ENCODE results near the gene NRG3.

The NRG3 gene

DNA sequence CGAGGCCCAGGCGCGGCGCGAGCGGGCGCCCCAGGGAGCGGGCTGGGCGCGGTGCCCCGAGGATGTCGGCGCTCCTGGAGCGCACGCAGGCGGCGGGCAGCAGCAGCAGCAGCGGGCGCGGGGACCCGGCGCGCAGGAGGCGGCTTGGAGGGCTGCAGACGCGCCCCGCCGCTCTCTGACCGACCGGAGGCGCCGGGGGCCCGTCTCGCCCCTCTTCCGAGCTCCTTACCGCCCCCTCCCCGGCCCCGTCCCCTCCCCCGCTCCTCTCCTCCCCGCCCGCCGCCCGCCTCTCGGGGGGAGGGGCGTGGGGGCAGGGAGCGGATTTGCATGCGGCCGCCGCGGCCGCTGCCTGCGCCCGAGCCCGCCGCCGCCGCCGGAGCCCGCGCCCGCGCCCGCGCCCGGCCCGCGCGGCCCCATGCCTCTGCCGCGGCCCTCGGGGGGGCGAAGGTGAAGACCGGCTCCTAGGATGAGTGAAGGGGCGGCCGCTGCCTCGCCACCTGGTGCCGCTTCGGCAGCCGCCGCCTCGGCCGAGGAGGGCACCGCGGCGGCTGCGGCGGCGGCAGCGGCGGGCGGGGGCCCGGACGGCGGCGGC is at the start of gene NRG3:
TSS of gene NRG3 (plus strand) at position 320 of the 592 bp plus-strand sequence.
- no peak for DNase-seq

DNA sequence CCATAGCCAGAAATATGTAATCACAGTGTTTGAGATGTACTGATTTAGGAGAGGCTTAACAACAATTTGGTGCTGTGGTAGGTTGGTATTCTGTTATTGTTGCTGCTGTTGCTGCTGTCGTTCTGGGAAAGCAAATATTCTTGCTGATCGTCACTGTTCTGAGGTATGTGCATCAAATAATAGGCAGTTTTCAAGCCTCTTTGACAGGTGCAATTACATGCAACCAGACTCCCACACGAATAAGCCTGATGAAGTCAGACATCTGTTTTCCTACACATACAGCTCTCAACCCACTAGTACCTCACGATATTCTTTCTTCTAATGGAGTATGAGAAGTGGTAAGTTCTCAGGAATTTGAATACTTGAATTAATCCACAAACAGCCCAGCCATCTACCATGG is 46.7 kb upstream of the NRG3 start:
- no peak for DNase-seq

DNA sequence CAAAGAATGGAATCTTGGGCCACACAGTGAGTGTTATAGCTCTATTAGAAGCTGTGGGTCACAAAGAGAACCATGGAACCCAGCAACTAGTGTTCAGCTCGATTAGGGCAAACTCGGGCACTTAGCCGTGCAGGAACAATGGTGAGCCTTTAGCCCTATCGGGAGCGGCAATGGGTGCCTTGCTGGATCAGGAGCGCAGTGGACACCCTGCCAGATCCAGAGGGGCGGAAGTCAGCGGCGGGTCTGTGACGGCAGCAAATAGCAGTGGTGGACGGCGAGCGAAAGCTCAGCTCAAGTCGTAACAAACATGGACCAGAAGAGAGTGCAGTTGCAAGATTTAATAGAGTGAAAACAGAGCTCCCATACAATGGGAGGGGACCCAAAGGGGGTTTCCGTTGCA is 43.9 kb upstream of the NRG3 start:
- DNase-seq, result no peak

DNA sequence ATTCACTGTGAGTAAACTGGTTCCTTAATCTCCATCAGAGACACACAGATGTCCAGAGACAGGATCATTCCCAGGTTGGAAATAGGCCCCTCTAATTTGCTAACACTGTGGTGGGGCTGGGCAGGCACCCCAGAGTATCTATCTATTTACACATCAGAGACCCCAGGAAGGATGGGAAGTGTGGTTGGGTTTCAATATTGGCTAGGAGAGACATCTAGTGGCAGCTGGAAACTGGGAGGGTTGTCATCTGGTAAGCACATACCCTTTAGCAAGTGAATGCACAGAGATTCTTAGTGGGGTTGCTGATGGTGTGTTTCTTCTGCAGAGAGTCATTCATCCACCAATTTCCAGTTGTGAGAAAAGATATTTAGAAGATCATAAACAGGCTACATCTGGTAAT is 36.0 kb upstream of the NRG3 start:
- DNase-seq, result no peak

DNA sequence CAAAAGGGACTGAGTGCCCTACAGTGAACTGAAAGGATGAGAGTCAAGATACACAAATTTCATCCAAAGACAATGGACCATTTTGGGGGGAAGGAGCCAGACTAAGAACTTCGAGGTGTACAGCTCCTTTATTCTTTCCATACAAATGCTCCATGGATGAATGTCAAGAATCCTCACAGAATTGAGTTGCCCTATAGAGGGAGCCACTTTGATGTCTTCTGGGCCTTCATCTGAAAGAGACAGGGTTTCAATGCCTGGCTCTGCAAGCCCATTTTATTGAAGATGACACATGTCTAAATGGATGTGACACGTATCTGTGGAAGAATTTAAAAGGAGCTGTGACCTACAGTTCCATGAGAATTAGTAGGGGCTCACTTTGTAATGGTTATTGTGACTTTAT is 32.0 kb upstream of the NRG3 start:
- DNase-seq, result no peak

DNA sequence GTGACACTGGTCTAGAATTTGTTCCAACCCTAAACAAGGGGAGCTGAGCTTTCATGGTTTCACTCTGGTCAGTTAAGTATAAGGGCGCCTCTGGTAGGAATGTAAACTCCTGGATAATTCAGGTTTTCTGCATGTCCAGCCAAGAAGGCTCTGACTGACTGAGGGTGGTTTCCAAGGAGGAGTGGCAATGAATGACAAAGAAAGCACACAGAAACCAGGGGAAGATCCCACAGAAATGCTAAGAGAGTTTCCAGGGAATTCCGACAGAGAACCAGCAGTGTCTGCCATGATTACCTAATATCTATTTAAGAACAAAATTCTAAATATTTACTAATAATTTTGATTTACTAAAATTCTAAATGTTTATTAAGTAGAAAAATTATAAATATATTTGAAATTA is 27.3 kb upstream of the NRG3 start:
- no peak for DNase-seq

DNA sequence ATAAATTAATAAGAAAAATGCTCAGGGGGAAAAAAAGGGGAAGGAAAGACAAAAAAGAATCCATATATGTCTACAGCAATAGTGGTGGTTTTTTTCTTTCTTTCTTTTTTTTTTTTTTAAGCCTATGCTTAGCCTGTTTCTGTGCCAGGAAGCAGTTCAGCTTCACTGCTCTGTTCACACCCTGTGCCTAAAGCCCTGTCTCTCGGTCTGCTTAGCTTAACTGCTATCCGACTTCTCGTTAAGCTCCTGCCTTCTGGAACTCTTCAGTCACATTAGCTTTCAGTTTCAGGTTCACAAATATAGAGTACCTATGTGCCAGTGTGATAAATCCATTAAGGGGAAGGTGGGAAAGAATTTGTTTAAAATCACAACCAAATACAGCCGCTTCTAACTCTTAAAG is 26.5 kb upstream of the NRG3 start:
- no peak for DNase-seq

DNA sequence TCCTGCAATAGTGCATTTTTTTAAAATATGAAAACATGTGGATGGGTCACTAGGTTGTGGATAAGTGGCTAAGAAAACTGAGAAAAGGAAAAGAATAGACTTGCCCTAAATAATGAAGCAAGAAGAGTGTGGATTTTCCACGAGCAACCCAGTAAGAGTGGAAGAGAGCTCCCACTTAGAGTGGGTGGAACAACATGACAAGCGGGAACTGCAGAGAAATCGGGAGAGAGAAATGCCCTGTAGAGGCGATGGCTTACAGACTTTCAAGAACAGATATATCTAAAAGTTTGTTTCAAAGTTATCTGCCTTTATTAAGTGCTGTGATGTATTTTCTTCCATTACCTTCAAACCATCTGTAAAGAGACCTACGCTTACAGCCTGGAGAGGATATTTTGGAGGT is 26.1 kb upstream of the NRG3 start:
- no peak for DNase-seq

DNA sequence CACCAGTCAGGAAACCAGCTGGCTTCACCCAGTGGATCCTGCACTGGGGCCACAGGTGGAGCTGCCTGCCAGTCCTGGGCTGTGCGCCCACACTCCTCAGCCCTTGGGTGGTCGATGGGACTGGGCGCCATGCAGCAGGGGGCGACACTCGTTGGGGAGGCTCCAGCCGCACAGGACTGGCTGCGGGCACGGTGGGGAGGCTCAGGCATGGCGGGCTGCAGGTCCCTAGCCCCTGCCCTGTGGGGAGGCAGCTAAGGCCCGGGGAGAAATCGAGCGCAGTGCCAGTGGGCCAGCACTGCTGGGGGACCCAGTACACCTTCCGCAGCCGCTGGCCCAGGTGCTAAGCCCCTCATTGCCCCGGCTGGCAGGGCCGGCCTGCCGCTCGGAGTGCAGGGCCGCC is 12.4 kb upstream of the NRG3 start:
- no peak for DNase-seq

DNA sequence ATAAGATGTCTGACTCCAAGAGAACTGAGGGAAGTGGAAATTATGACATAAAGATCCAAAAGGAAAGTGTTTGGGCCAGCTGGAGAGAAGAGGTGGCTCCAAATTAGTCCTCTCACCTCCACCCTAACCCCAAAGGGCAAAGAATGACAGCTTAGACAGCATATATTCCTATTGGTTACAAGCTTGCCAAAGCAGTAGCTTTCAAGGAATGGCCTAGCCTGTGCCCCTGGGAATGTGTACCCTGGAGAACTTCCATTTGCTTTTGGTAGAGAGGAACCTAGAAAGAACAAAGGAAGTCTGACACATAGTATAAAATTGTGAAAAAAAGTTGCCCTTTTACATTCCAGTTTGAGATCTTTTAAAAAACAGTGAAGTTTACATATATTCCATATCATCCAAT is 11.2 kb upstream of the NRG3 start:
- DNase-seq, result no peak

DNA sequence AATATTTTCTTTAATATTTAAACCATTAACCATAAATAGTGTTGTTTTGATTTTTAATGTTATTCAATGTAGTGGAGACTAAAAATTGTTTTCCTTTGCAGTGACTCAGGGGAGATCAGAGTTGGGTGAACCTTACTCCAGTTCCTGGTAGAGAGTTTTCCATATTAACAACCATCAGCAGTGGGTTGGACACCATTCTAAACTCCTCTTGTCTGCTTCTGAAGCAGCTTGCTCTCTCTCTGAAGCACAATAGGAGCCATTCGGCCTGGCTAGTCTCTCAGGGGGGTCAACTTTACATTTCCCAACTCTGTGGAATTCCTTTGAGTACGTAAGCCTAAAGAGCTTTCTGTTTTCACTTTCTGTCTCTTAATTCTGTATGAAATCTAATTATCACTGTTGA is 9.4 kb upstream of the NRG3 start:
- no peak for DNase-seq

DNA sequence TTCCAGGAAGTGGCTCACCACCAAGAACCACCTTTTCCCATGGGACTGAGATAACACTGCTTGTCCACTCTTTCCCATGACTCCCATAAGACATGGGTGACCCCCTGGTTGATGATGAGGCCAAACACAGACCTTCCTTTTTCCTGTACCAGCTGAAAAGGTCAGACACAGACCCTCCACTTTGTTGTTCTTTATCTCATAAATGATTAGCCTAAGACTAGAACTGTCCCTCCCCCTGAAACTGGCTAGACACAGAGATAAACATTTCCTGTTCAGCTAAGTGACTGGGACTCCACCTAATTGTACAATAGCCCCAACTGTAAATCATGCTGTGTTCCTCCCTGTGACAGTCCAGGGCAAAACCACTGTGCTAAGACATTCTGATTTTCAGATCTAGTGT is 8.2 kb upstream of the NRG3 start:
- no peak for DNase-seq

DNA sequence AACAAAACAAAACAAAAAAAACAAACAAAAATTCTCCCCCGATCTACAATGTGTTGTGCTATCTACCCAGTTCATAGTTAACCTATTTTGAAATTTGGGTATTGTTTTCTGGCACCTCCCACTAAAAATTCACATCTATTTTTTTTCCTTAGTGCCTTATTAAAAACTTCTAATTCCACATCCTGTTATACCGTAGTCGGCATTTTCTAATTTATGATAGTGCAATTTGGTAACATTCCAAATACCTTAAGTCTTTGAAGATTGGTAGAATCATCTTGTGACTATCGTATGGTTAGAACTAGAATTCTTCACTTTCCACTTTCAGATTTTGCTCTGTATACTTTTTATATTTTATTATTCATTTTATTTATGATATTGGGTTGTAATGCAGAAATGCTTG is 4.5 kb upstream of the NRG3 start:
- no peak for DNase-seq

DNA sequence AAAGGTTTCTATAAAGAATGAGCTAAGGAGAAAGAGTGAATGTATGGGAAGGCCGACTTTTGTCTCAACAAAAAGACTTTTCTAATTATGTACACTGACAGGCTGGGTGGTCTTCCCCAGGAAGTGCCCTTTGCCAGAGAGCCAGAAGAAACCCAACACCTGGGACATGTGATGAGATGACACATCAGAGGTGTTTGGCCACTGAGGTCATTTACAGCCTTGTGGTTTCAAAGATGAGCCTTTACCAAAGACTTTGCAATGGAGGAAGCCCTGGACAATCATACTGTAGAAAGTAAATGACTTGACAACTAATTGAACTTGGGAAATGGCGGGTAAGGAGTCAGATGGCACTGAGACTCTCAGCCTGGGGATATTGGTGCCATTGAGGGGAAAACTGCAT is 3.4 kb upstream of the NRG3 start:
- no peak for DNase-seq

DNA sequence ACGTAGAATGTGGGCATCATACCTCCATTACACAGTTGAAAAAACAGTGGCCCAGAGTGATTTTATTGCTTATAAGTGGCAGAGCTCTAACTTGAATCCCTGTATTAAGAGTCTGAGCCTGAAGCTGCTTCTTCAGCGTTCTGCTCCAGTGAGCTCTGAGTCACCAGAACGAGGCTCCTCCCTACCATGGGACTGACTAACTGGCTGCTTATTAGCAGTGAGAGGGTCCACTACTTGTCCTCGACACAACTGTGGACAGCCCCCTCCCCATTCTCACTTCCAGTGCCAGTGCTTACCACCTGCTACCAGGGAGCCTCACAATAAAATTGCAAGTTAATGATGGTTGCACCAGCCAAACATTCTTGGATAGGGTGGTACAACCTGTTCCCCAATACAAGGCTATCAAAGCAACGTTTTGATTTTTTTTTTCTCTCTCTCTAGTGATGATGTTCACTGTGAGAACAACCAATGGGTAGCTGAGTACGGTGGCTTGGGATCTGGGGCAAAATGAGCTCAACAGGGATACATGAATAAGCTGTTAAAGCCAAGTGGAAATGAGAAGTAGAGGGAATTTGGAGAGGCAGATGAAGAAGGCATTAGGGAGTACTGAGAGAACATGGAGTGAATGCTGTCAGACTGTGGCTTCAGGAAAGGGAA is 2.7 kb upstream of the NRG3 start:
- DNase-seq, result no peak

DNA sequence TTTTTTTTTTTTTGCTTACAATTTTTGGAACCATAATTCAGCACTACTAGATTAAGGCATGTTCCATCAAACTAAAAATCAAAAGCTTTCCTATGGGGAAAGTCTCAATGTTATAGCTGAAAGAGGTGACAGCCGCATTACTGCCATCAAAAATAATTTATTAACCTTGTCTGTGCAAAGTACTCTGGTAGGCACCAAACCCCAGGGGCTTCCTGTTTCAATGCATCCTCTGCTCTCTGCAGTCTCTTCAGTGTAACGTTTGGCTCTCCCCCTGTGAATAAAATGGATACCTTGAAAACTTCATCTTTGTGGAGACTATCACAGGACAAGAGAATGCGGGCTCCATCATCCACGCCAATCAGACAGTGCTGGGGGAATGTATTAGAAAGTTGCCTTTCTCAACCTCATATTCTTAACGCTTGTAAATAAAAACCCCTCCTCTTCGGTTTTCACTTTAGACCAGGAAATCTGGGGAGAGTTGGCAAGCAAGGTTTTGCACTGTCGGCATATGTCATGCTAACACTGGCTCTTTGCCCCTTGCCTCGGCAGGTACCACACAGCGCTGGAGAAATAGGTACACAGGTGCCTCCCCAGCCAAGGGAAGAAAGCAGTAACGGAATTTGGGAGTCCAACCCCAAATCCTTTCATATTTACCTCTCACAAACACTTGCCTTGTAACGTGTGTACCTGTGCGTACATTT is 1.6 kb upstream of the NRG3 start:
- DNase-seq, result no peak

DNA sequence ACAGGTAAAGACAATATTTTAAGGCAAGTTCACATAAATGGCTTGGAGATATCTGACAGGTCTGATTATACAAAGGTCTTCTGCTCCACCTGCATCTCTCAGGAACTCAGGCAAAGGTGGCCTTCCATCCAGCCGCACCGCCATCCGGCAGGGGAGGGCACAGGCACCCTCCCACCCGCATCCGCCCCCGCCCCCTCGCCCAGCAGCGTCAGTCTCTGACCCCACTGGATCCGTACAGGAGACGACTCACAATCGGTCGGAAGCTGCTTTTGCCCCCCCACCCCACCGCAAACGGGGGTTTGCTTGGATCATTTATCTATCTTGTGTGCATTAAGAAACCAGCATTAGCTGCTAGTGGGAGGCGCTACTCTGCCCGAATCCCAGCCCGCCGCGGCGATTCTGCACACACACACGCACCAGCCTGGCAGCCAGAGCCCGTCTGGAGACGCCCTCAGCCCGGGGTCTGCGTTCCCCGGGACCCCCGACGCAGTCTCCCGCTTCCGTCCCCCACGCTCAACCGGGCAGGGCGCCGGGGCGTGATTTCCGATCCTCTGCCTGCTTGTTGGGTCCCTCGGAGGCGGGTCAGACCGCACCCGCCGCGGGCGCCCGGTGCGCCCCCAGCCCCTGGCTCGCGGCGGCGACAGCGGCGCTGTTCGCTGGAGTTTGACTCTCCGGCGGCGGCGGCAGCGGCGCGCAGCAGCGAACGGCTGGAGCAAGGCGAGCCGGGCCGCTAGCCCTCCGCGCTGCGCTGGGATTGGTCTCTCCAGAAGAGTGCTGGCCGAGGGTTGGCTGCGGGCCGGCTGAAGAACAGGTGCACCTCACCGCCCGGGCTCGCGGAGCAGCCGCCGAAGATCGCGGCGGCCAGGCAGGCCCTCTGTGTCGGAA is 820 bp upstream of the NRG3 start:
- no peak for DNase-seq

DNA sequence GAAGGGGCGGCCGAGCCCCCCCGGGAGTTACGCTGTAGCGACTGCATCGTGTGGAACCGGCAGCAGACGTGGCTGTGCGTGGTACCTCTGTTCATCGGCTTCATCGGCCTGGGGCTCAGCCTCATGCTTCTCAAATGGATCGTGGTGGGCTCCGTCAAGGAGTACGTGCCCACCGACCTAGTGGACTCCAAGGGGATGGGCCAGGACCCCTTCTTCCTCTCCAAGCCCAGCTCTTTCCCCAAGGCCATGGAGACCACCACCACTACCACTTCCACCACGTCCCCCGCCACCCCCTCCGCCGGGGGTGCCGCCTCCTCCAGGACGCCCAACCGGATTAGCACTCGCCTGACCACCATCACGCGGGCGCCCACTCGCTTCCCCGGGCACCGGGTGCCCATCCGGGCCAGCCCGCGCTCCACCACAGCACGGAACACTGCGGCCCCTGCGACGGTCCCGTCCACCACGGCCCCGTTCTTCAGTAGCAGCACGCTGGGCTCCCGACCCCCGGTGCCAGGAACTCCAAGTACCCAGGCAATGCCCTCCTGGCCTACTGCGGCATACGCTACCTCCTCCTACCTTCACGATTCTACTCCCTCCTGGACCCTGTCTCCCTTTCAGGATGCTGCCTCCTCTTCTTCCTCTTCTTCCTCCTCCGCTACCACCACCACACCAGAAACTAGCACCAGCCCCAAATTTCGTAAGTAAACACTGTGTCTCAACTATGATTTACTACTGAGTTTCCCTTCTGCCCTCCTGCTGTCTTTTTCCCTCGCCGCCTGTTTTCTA is 666 bp downstream of the NRG3 start:
- DNase-seq, result no peak

DNA sequence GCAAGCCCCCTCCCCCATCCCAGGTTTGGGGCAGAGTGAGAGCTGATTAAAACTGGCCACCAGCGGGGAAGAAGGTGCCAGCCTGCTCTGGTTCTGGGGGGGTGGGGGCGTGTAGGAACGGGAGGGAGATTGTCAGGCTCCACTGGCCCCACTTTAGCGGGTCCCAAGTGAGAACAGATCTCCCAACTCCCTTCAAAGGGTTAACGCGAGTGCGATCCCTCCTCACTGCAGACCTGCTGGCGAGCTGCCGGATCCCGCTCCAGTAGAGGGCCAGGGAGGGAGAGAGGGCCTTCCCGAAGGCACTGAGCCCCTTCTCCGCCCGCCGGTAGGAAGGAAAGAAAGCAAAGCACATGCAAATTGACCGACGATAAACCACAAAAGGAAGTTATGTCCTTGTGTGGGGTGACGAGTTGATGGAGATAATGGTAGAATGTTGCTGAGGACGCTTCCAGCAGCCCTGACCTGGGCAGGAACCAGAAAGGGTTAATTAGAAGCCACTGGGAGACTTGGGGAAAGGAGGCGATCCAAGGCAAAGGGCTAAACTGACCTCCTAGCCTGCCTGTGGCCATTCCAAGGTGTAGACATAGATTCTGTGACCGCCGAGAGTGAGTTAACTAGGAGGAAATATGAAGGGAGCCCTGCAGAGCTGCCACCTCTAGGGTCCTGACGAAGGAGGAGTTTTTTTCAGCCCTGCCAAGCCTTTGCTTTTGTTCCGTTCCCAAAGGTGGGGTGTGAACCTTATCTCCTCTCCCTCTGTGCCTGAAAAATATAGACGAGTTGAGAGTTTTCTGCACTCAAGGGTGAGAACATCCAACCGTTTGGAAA is 1.5 kb downstream of the NRG3 start:
- DNase-seq, result no peak

DNA sequence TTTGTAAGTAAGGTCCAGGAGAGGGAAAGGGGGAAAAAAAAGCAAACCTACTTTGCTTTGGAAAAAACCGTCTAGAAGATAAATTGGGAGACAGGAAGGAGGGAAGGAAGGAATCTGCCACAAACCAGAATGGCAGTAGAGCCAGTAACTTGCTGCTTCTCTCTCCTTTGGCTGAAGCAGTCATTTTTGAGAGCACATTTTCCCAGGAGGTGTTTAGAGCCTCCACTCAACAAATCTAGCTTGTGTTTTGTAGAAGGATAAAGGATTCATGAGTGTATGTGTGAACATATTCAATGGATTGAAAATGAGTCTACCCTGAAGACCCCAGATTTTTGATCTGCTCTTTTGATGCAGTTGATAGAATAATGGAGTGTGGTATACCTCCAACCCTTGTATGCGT is 2.6 kb downstream of the NRG3 start:
- DNase-seq, result no peak

DNA sequence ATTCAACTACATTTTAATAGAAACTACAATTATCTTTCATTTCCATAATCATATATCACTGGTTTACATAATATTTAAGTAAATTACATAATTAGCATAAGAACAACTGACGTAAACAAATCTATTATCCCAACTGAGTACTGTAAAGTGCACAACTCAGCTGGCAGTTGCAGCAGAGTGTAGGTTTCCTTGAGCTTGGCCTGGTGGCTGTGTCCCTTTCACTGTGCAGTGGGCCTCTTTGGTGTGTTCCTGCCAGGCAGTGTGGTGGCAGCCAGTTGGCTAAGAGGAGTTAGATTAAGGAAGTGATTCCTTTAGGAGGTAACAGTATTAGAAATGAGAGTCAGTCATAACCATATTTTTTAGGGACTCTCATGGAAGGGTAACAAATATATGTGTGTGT is 7.0 kb downstream of the NRG3 start:
- no peak for DNase-seq

DNA sequence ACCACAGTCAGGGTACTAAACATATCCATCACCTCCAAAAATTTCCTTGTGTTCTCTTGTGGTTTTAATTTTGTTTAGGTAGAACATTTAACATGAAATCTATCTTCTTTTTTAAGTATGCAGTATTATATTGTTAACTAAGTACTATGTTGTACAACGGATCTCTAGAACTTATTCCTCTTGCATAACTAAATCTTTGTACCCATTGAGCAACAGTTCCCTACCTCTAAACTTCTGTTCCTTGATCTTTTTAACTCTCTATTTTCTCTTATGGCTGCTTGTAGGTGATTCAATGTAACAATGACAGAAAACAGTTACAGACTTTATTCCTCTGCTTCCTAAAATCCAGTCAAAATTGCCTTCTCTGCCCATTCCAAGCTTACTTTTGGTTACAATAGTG is 9.9 kb downstream of the NRG3 start:
- DNase-seq, result no peak

Measured in inflammatory macrophage treated with lipopolysaccharide for 1 hour (primary cell).